HepG2 (cell line): ENCODE data around the gene MOV10L1. TPM values are rescaled to one million over a fixed set of nuclear protein-coding genes. Genes with fewer than 3 reads are reported as not detected.
A peak's percentile ranks its signal among the peaks of the same experiment; 100 is the strongest.

Experiments used
- ATAC-seq: fragments of 200-7000 bp; cut with Tn5 transposase; 3 replicates; pipeline ENCODE4 v1.9.1; 2020; ENCODE audit warnings: mild to moderate bottlenecking, moderate library complexity
- BruUV-seq: library from RNA; stranded (reverse); fragments of 400-500 nt; replicated peaks from 2 replicates; lab custom pipeline; 2021; lab: Mats Ljungman, UMichigan
- CTCF ChIA-PET: fragments of 300-600 bp; formaldehyde crosslinking; extraction: SDS; loops from one replicate; lab custom pipeline; 2021; ENCODE audit warnings: low total read pairs, inconsistent platforms, low intra/inter-chr PET ratio; lab: Yijun Ruan, JAX
- POLR2A ChIA-PET: fragments of 350-600 bp; sonication (Branson Sonifier 250); formaldehyde crosslinking; loops from one replicate; lab custom pipeline; 2020; ENCODE audit warnings: antibody characterized with exemption, inconsistent platforms; lab: Yijun Ruan, JAX
- DNase-seq: peaks from one replicate; pipeline ENCODE4 v3.0.0-alpha.2; 2015; ENCODE audit warnings: low spot score
- FAIRE-seq: peaks from 3 replicates; lab custom pipeline; 2011; peaks lifted over from hg19 to GRCh38; lab: Jason Lieb, UNC
- H2AFZ ChIP-seq: one replicate; pipeline ENCODE4 v1.6.1; 2011; ENCODE audit warnings: low read length, inconsistent platforms
- H3K27ac ChIP-seq: fragments of 300-600 bp; 3 replicates; pipeline ENCODE4 v1.8.0; 2011; ENCODE audit warnings: mixed run types, mild to moderate bottlenecking, mixed read lengths, low read length, inconsistent platforms; ENCODE audit not compliant: insufficient read depth; ENCODE audit errors: extremely low read length
- H3K27me3 ChIP-seq, 2 experiments: fragments of 200-600 bp in 1 of 2; 2 replicates in 1 of 2; 3 replicates in 1 of 2; pipeline versions ENCODE4 v1.6.0 to v1.8.0; 2011; ENCODE audit warnings: low read length in 2 of 2, mild to moderate bottlenecking in 2 of 2, moderate library complexity in 2 of 2, inconsistent platforms in 1 of 2; ENCODE audit not compliant: insufficient read depth in 2 of 2, control insufficient read depth in 1 of 2
- H3K36me3 ChIP-seq, 2 experiments: fragments of 200-600 bp in 1 of 2; replicated peaks in 1 of 2; 2 replicates in 1 of 2; 3 replicates in 1 of 2; pipeline versions ENCODE4 v1.5.1 to v1.8.0; 2011; ENCODE audit warnings: low read length in 2 of 2, inconsistent platforms in 1 of 2; ENCODE audit not compliant: insufficient read depth in 2 of 2, control insufficient read depth in 1 of 2
- H3K4me1 ChIP-seq: 2 replicates; pipeline ENCODE4 v1.5.1; 2012; ENCODE audit warnings: low read length, inconsistent platforms; ENCODE audit not compliant: insufficient read depth
- H3K4me2 ChIP-seq: 2 replicates; pipeline ENCODE4 v1.6.0; 2011; ENCODE audit warnings: low read depth, low read length, inconsistent platforms
- H3K4me3 ChIP-seq, 3 experiments: fragments of 200-600 bp in 1 of 3; sonication (generic), shearing (Covaris generic) in 1 of 3; replicated peaks in 1 of 3; 2 replicates each; pipeline ENCODE4 v1.5.1; 2011 to 2016; ENCODE audit warnings: low read length in 3 of 3, inconsistent platforms in 2 of 3, low read depth in 2 of 3, mild to moderate bottlenecking in 2 of 3, control low read depth in 1 of 3, mixed read lengths in 1 of 3; ENCODE audit not compliant: insufficient read depth in 1 of 3
- H3K79me2 ChIP-seq: one replicate; pipeline ENCODE4 v1.6.1; 2011; ENCODE audit warnings: low read length, inconsistent platforms; ENCODE audit not compliant: insufficient read depth
- H3K9ac ChIP-seq: 2 replicates; pipeline ENCODE4 v1.6.0; 2011; ENCODE audit warnings: mild to moderate bottlenecking, low read depth, low read length, inconsistent platforms; ENCODE audit not compliant: insufficient read depth
- H3K9me3 ChIP-seq: 2 replicates; pipeline ENCODE4 v1.5.1; 2012; ENCODE audit warnings: mild to moderate bottlenecking, low read length
- H4K20me1 ChIP-seq: 2 replicates; pipeline ENCODE4 v1.6.0; 2011; ENCODE audit warnings: inconsistent platforms, mild to moderate bottlenecking, low read length, moderate library complexity; ENCODE audit not compliant: insufficient read depth
- ATF7 ChIP-seq, 2 experiments: fragments of 450-650 bp in 1 of 2; sonication (generic) in 1 of 2; formaldehyde crosslinking in 1 of 2; IDR thresholded peaks; 2 replicates each; pipeline versions ENCODE4 v1.4.0 to v1.6.1; 2016 to 2020; ENCODE audit warnings: antibody characterized with exemption in 1 of 2, mild to moderate bottlenecking in 1 of 2, missing genetic modification reagents in 1 of 2
- WGBS: methylation state at CpG from one replicate; pipeline ENCODE4 v1.1.6; 2017; ENCODE audit warnings: low lambda C conversion rate; 5-methylcytosine and 5-hydroxymethylcytosine counted together
- in situ Hi-C: cut with HindIII; loops from 2 replicates; pipeline ENCODE4 v1.10.0; 2017; ENCODE audit warnings: low pct_unique_long_range_greater_than_20kb; ENCODE audit not compliant: extremely low pct_ligation_motif_present
- intact Hi-C: fragments of 100-400 bp; cut with micrococcal nuclease; formaldehyde crosslinking; loops from one replicate; pipeline ENCODE4 v1.10.0; 2022; ENCODE audit not compliant: unreplicated experiment
- polyA plus RNA-seq, 8 experiments: library from polyadenylated mRNA; depleted of rRNA in 3 of 8; stranded (reverse) in 7 of 8; unstranded in 1 of 8; fragments of >200 nt; fragmentation: Illumina TruSeq in 4 of 8; extraction: Trizol in 4 of 8; gene quantifications; 2 replicates each; pipeline versions ENCODE4 v1.2.1 to v1.2.3, GENCODE V29; 2011 to 2016; ENCODE audit warnings: low read depth in 4 of 8, missing spikeins in 1 of 8, mixed read lengths in 1 of 8; ENCODE audit not compliant: insufficient read depth in 1 of 8
- total RNA-seq, 5 experiments: library from RNA; depleted of rRNA; stranded (reverse); fragments of >200 nt; fragmentation: Illumina TruSeq; extraction: Trizol; gene quantifications; 2 replicates each; pipeline ENCODE4 v1.2.3, GENCODE V29; 2016; ENCODE audit warnings: low read depth in 1 of 5
- TF ChIP-seq, protein P1 (sequence below): sonication (generic); formaldehyde crosslinking; IDR thresholded peaks from one replicate; pipeline ENCODE4 v1.5.1; 2020; ENCODE audit warnings: mild to moderate bottlenecking, missing genetic modification reagents; ENCODE audit errors: not compliant biosample characterization

MOV10L1 gene
- total and polyA plus RNA-seq, 2 of the 13 experiments (the other 11 are each of a cell fraction or from before 2014, with no cell fraction given) = 0.11 to 0.12 TPM

DNA sequence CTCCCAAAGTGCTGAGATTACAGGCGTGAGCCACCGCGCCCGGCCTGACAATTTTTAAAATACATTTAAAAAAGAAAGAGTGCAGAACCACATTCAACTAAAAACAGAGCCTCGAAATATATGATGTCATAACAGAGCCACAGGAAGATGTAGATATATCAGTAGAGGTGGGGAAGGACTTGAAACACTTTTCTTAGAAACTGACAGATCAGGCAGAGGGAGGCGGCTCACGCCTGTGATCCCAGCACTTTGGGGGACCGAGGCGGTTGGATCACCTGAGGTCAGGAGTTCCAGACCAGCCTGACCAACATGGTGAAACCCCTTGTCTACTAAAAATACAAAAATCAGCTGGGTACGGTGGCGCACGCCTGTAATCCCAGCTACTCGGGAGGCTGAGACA, 11.6 kb upstream of the MOV10L1 start:
- DNase-seq (no peak), ATAC-seq (no peak)
- H3K27me3 ChIP-seq = peaks cover 5 to 41% of the 10 kb centered on the region in 2 experiments; a peak in 3 of 5 replicates
- BruUV-seq = no TSS peak
- no peaks in the 10 kb centered on the region for H4K20me1 ChIP-seq
- H3K9ac ChIP-seq = no peak overlapping the region
- peaks cover 20% of the 10 kb centered on the region for H3K4me1 ChIP-seq
- H2AFZ ChIP-seq = no peak overlapping the region
- no peaks in the 10 kb centered on the region for H3K79me2 ChIP-seq
- CTCF ChIA-PET = no interaction called here
- intact Hi-C loops = no loop called here
- TF ChIP-seq ATF7 (IDR thresholded peaks at IDR 0.05) (peak; percentile 68), ATF7 (CRISPR knock-in tag; IDR thresholded peaks at IDR 0.05) (no peak)
- TF ChIP-seq, protein P1, sequence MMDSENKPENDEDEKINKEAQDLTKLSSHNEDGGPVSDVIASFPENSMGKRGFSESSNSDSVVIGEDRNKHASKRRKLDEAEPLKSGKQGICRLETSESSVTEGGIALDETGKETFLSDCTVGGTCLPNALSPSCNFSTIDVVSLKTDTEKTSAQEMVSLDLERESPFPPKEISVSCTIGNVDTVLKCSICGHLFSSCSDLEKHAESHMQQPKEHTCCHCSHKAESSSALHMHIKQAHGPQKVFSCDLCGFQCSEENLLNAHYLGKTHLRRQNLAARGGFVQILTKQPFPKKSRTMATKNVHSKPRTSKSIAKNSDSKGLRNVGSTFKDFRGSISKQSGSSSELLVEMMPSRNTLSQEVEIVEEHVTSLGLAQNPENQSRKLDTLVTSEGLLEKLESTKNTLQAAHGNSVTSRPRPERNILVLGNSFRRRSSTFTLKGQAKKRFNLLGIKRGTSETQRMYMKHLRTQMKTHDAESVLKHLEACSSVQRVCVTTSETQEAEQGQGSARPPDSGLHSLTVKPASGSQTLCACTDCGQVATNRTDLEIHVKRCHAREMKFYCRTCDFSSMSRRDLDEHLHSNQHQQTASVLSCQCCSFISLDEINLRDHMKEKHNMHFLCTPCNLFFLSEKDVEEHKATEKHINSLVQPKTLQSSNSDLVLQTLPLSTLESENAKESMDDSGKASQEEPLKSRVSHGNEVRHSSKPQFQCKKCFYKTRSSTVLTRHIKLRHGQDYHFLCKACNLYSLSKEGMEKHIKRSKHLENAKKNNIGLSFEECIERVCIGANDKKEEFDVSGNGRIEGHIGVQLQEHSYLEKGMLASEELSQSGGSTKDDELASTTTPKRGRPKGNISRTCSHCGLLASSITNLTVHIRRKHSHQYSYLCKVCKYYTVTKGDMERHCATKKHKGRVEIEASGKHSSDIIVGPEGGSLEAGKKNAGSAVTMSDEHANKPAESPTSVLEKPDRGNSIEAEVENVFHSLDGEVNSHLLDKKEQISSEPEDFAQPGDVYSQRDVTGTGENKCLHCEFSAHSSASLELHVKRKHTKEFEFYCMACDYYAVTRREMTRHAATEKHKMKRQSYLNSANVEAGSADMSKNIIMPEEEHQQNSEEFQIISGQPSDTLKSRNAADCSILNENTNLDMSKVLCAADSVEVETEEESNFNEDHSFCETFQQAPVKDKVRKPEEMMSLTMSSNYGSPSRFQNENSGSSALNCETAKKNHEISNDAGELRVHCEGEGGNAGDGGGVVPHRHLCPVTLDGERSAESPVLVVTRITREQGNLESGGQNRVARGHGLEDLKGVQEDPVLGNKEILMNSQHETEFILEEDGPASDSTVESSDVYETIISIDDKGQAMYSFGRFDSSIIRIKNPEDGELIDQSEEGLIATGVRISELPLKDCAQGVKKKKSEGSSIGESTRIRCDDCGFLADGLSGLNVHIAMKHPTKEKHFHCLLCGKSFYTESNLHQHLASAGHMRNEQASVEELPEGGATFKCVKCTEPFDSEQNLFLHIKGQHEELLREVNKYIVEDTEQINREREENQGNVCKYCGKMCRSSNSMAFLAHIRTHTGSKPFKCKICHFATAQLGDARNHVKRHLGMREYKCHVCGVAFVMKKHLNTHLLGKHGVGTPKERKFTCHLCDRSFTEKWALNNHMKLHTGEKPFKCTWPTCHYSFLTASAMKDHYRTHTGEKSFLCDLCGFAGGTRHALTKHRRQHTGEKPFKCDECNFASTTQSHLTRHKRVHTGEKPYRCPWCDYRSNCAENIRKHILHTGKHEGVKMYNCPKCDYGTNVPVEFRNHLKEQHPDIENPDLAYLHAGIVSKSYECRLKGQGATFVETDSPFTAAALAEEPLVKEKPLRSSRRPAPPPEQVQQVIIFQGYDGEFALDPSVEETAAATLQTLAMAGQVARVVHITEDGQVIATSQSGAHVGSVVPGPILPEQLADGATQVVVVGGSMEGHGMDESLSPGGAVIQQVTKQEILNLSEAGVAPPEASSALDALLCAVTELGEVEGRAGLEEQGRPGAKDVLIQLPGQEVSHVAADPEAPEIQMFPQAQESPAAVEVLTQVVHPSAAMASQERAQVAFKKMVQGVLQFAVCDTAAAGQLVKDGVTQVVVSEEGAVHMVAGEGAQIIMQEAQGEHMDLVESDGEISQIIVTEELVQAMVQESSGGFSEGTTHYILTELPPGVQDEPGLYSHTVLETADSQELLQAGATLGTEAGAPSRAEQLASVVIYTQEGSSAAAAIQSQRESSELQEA (CRISPR knock-in tag) = no peak
- TF ChIP-seq, all 625 proteins: peak for 1
- POLR2A ChIA-PET = no interaction called here
- H3K4me2 ChIP-seq = no peak overlapping the region
- FAIRE-seq = no peak
- H3K4me3 ChIP-seq = no peak overlapping the region
- in situ Hi-C loops = no loop called here
- WGBS = 83% methylated on average over 13 of the region's 13 CpGs
- H3K36me3 ChIP-seq = no peaks in the 10 kb centered on the region
- H3K9me3 ChIP-seq = no peaks in the 10 kb centered on the region
- H3K27ac ChIP-seq = no peak overlapping the region
